NCI-H2107 treated with DMSO at 0.1 percent for 48 hours (cell line): ENCODE measurements around the gene PGS1.

Experiments
- DNase-seq: peaks from one replicate; lab custom pipeline; 2025; ENCODE audit not compliant: unreplicated experiment; lab: John Stamatoyannopoulos, UW

PGS1 gene

DNA sequence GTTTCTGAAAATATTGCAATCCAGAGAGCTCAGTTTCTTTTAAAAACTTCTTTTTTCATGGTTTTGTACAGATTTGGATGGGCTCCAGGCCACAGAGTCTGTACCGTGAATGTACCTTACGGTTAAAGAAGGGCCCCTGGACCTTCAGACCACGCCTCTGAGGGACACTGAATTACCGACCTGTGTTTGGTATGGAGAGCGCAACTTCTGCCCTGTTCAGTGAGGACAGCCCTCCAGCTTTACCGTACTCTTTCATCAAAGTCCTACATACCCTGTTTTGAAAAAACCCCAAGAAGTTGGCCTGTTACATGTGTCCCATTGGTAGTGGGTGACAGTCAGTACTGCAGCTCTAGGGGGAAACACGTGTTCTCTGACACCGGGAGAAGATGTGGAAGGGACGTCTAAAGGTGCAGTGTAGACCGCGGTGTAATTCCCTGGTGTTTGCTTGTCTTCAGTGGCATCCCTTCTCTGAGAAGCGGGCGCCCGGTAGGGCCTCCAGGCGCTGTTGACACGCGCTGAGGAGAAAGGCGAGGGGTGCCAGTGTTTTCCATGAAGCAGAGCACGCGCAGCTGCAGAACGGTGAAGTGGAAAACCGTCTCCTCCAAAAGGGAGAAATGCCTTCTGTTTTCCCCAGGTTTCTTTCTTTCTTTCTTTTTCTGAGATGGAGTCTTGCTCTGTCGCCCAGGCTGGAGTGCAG is 6.2 kb downstream of the PGS1 start:
- no peak for DNase-seq

DNA sequence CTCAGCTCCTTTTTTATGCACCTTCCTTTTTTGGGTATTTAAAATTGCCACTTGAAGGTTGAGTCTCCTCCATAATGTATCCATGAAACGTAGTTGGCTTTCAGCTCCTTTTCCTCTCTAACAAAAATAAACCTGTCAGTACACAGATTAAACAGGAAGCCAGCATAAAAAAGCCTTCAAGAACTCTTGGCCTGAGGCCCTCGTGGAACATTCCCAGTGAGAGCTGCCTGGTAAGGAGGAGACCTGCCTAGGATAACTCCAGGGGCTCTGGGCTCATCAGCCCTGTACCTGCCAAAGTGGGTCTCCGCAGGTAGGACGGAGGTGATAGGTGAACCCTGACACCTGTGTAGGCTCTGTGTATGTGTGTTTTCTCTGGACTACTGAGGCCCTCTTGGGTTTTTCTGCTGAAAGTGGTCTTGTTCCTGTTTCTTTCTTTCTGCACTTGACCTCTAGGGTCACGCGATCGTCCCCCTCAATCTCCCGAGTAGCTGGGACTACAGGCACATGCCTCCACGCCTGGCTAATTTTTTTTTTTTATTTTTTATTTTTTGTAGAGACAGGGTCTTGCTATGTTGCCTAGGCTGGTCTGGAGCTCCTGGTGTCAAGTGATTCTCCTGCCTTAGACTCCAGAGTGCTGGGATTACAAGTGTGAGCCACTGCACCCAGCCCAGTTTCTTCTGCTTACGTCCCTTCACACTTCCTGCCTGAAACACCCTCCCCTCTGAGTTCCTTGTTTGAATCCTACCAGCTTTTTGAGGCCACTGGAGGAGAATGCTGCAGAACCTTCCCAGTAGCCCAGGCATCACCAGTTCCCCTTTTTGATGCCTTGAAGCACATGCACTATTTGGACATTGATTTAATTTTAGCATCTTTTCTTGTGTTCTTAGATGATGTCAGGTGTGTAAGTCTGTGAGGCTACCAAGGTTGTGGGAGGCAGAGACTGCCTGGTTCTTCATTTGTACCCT is 9.8 kb downstream of the PGS1 start:
- DNase-seq = no peak

DNA sequence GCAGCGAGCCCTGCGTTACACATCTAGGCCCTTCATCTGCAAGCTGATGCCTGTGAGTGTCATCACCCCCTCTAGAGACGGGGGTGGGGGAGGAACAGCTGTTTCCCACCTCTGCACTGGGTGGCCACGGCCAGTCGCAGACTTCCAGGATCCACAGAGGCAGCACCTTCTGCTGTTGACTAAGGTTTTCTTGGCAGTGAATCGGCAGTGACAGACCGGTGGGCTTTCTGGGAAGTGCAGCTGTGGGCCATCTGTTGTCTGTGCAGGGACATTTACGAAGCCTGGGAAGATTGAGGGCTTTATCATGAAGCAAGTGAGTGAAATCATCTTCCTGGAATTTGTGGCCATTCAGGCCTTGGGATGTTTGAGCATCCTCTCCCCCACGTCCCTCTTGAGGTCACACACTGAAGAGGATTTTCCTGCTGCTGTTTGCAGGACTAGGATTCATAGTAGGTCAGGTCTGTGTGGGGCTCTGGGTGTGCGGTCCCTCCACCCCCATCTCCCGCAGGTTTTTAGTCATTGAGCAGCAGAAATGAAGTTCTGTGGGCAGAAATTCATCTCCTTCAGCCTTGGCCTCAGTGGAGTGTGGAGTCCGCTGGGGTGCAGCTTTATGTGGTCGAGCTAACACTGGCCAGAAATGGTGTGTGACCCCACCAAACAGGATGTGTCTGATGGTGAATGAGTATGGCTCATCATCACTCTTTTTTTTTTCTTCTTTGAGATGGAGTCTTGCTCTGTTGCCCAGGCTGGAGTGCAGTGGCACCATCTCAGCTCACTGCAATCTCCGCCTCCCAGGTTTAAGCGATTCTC is 12.0 kb downstream of the PGS1 start:
- DNase-seq = peak; percentile 59

DNA sequence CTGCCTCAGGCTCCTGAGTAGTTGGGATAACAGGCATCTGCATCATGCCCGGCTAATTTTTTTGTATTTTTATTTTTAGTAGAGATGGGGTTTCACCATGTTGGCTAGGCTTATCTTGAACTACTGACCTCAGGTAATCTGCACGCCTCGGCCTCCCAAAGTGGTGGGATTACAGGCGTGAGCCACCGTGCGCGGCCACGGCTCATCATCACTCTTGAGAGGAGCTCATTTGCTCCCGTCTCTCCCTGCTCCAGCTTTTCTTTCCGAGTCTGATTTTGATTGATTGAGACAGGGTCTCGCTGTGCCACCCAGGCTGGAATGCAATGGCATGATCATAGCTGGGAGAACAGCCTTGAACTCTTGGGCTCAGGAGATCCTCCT is 12.6 kb downstream of the PGS1 start:
- no peak for DNase-seq

DNA sequence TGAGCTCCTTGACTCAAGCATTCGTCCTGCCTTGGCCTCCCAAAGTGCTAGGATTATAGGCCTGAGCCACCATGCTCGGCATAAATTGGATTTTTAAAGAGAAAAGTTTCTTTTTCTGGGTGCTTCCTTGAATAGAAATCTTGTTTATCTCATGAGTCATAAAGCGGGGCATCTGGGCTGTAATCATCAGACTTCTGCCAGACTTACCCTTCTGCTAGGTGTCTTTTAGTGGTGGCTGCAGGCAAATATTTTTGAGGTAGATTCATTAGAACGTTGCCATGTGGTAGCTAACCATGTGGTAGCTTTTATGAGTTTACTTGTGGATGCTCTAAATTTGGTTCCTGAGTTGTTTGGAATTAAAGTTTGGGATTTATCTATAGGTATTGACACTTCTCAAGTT is 13.4 kb downstream of the PGS1 start:
- no peak for DNase-seq

DNA sequence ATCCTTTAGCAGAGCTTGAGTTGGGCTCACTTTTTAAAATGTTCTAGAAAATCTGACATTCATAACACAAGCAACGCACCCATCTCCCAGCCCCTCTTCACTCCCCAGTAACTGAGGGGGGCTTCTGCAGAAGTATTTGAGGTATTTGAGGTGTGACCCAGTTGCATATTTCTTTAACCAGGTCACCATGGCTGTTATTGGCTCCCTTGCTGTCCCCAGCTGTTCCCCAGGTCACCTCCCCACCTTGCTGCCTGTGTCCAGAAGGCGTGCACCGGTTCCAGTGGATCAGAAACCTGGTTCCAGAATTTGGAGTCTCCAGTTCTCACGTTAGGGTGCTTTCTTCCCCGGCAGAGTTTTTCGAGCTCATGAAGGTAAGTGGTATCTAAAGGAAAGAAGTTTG is 13.8 kb downstream of the PGS1 start:
- DNase-seq = no peak

DNA sequence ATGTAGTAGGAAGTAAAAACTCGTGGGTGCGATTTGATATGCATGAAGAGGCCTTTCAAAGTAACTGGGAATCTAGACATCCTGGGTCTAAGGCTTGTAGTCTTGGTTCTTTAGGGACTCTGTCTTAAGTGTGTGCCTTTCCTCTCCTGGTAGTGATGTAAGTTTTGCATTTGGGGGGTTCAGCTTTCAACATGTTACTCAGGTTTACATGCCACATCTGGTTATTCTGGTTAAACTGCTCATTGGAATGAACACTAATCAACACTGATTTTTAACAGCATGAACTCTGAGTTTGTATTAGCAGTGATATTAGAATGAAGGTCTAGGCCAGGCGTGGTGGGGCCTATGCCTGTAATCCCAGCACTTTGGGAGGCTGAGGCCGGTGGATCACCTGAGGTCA is 15.1 kb downstream of the PGS1 start:
- DNase-seq = no peak

DNA sequence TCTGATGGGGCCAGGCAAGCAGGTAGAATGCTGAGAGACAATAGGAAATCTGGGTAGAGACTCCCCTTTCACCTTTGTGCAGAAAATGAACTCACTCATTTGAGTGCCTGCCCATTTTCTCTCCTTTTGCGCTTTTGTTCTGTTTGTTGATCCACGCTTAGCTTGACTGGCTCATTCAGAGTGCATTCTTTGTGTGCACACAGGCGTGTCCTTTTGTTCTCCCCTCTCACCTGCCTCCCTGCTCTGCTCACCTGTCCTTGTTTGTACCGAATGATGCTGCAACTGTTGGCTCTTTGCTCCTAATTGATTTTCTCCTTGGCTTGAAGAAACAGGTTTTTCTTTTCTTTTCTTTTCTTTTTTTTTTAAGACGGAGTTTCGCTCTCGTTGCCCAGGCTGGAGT is 15.8 kb downstream of the PGS1 start:
- DNase-seq = peak; percentile 98

DNA sequence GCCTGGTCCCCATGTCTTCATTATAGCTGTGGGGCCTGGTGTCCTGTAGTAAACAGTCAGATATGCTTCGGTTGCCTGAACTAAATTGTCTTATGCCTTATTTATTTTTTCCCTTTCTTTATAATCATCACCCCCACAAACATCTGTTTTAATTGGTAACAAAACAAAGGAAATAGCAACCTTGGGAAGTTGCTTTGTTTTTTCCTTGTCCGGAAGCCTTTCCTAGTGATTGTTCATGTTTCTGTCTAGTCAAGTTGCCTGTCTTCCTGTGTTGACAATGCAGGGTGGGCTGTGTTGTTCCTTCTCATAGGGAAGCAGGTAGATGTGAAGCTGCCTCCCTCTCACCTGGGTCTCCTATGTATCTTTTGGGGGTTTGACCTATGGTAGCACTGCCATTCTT is 16.7 kb downstream of the PGS1 start:
- DNase-seq = no peak

DNA sequence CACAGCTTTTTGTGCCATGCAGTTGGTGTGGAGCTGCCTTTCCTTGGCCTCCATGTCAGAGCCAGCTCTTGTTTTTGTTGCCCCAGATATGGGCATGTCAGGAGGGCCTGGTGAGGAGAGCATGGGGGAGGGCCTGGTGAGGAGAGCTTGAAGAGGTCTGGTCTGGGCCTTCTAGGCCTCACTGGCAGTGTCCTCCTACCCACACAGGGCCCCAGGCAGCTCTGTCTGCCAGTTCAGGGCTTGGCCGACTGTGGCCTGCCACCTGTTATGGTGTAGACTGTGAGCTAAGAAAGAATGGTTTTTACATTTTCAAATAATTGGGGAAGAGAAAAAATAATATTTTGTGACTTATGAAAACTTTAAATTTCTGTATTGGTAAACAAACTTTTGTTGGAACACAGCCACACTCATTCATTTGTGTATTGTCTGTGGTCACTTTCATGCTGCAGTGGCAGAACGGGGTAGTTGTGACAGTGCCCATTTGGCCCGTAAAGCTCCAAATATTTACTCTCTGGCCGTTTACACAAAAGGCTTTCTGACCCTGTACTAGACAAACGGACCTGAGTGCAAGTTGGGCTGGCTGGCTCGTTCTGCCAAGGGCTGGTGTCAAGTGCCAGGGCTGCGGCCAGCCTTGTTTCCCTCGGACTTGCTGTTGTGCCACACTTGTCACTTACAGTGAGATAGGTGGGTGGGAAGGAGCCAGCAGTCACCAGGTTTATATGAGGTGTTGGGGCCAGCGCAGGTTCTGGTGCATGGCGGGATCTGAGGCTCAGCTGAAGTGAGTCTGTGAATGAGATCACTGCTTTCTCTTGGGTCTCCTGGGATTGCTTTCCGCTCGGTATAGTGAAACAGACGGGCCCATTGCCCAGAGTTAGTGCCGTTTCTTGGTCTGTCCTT is 18.2 kb downstream of the PGS1 start:
- DNase-seq = peak; percentile 69

DNA sequence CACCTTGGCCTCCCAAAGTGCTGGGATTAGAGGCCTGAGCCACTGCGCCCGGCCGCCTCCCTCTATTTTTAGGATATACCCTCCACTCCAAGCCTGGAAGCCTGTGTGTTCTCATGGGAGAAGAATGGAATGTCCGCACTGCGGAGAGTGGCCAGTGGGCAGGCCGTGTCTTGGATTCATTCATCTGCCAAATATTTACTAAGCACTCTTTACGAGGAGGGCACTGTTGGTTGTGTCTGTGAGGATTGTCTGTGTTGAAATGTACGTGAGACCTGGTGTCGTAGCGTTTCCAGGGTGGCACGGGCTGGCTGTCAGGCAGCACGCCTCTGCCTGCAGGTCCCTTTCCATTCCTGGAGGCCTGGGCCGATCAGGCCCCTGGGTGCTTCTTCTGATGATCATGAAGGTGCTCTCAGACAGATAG is 19.2 kb downstream of the PGS1 start:
- DNase-seq = no peak

DNA sequence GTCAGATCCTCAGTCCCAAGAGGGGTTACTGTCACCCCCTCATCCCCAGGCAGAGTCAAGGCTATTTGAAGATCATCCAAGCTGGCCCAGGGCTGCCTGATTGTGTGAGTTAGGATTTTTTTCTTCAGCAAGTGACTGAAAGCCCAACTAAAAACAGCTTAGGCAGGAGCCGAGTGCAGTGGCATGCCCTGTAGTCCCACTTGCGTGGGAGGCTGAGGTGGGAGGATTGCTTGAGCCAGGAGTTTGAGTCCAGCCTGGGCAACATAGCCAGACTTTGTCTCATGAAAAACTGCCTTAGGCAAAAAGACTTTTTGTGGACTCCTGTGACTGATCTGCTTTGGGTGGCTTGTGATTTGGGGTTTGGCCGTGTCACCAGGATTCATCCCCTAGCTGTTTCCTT is 19.9 kb downstream of the PGS1 start:
- no peak for DNase-seq

DNA sequence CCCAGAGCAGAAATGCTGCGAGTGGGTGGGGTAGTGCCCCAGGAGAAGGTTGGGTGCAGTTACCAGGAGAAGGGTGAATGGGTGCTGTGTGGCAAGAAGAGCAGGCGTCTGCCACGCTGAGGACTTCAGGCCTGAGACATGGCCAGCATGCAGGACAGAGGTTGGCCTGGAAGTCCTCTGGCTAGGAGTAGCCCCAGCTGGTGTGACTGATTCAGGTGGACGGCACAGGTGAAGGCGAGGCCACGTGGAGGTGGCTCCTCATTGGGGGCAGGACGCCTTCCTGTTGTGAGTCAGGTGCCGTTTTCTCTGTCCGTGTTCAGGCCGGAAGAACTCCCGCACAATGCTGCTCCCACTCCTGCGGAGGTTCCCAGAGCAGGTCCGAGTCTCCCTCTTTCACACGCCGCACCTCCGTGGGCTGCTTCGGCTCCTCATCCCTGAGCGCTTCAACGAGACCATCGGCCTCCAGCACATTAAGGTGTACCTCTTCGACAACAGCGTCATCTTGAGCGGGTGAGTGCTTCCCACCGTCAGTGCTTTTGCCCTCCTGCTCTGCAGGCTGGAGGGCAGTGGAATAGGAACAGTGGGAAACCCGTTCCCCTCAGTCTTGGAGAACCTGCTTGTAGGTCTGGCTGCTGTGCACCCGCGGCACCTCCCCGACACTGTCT is 20.7 kb downstream of the PGS1 start:
- no peak for DNase-seq

DNA sequence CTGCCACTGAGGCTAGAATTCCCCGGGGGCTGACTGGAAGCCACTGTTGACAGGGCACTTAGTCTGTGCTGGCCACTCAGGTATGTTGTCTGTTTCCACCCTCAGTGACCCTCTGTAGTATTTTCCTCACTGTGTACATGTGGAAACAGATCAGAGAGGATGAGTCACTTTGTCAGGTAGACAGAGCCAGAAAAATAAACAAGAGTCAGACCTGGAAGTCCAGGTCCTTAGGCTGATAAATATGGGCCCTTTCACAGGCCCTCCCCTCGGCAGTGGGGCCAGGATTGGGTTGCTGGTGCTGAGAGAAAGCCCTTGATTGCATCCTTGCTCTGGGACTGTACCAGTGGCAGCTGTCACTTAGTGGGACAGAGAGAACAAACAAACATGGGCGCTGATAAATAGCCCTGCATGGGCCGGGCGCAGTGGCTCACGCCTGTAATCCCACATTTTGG is 21.3 kb downstream of the PGS1 start:
- DNase-seq = no peak

DNA sequence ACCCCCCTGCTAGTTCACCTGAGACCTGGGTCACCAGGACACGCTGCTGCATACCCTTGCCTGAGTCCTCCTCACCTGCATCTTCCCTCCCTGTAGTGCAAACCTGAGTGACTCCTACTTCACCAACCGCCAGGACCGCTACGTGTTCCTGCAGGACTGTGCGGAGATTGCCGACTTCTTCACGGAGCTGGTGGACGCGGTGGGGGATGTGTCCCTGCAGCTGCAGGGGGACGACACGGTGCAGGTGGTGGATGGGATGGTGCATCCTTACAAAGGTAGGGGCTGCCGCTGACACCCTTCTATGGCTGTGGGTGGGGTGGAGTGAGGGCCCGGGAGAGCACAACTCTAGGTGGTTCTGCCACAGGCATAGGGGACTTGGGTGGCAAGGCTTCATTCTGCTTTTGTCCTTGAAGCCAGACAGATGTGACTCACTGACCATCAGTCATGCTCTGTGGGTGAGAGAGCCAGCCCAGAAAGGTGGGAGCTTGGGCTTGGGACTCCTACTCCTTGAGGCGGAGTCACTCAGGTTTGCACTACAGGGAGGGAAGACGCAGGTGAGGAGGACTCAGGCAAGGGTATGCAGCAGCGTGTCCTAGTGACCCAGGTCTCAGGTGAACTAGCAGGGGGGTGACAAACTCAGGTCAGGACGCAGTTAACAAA is 22.3 kb downstream of the PGS1 start:
- no peak for DNase-seq

DNA sequence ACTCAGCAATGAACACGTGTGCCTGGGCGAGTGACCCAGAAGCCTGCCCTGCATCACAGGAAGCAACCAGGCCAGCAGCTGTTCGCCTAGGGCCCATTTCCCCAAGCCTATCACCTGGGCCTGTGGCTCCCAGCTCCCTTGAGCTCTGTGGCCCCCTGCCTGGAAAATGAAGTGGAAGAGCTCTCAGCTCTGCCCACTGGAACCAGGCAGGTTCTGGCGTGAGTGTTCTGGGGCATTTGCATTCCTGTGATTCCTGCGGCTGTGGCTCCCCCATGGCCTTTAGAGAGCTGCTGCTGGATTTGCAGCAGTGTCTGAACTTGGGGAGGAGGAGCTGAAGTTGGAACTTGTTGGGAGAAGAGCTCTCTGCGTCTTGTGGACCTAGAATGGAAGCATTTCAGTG is 22.8 kb downstream of the PGS1 start:
- peak; percentile 74 for DNase-seq

DNA sequence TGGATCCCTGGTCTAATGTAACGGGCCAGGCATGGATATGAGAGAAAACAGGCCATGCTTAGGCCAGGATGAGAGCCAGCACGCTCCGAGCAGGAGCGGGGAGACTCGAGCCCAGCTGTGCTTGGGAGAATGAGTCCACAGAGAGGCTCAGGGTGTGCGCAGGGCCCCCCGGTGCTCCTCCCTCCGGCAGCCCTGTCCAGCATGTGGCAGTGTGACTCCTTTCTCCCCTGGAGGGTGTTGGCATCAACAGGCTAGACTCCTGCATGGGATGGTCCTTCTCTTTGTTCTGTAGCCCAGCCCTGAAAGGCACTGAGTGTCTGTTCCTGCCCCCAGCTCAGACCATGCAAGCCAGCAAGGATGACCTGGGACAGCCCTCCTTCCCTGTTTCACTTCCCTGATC is 23.4 kb downstream of the PGS1 start:
- no peak for DNase-seq

DNA sequence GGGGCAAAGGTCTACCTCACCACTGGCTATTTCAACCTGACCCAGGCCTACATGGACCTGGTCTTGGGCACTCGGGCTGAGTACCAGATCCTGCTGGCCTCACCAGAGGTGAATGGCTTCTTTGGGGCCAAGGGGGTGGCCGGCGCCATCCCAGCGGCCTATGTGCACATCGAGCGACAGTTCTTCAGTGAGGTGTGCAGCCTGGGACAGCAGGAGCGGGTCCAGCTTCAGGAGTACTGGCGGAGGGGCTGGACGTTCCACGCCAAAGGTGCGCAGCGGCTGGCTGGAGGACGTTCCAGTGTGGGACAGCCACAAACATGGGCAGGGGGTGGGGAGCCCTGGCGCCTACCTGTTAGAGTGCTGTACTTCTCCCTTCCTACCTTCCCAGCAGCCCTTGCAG is 25.4 kb downstream of the PGS1 start:
- DNase-seq = no peak

DNA sequence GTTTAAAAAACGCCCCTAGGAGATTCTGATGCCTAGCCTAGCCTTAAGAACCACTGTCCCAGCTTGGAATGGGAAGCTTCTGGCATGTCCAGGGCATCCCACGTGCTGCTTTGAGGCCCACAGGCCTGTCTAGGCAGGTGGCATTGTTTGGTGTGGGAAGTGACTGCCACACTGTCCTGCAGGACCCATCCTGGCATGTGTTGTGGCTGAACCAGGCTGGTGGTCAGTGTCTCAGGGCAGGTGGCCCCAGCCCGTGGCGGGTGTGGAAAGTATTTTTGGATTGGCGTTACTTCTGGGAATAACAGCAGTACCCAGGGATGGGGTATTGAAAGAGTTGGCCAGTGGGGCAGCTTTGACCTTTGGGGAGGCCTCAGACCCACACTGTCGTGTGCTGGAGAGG is 27.9 kb downstream of the PGS1 start:
- no peak for DNase-seq
